HCT116 (cell line): Measurements from ENCODE around the gene HOXB8. TPM values are rescaled to one million over a fixed set of nuclear protein-coding genes. Genes with fewer than 3 reads are reported as not detected.

Experiments
- ATAC-seq: fragments of 200-7000 bp; cut with Tn5 transposase; 2 replicates; pipeline ENCODE4 v1.9.1; 2020; ENCODE audit warnings: mild to moderate bottlenecking, moderate library complexity
- BruUV-seq: library from RNA; stranded (reverse); fragments of 400-500 nt; replicated peaks from 2 replicates; lab custom pipeline; 2021; lab: Mats Ljungman, UMichigan
- CTCF ChIA-PET: fragments of 300-600 bp; sonication (Branson Sonifier 250); formaldehyde crosslinking; loops from one replicate; lab custom pipeline; 2021; ENCODE audit warnings: antibody characterized with exemption; lab: Charles Lee
- POLR2A ChIA-PET: fragments of 300-600, 350-600 bp; sonication (Branson Sonifier 250); formaldehyde crosslinking; loops from one replicate; lab custom pipeline; 2021; ENCODE audit warnings: antibody characterized with exemption; lab: Charles Lee
- RAD21 ChIA-PET, 2 experiments: fragments of 300-600 bp; sonication (Branson Sonifier 250); formaldehyde crosslinking; loops; one replicate each; lab custom pipeline; 2023; ENCODE audit warnings: low total read pairs in 2 of 2; ENCODE audit not compliant: uncharacterized antibody in 2 of 2, unreplicated experiment in 2 of 2, low non-redundant PET in 1 of 2; lab: Charles Lee
- DNase-seq: peaks from one replicate; pipeline ENCODE4 v3.0.0-alpha.2; 2010; ENCODE audit warnings: low read depth, low spot score
- H2AFZ ChIP-seq: fragments of 200-600 bp; shearing (Covaris generic), sonication (generic); 2 replicates; pipeline ENCODE4 v1.6.1; 2017; ENCODE audit warnings: low read depth, mixed run types, mixed read lengths, antibody characterized with exemption, low read length; ENCODE audit not compliant: poor library complexity, severe bottlenecking
- H3K27ac ChIP-seq: 2 replicates; pipeline ENCODE4 v1.5.1; 2012; ENCODE audit warnings: low read depth, low read length
- H3K27me3 ChIP-seq: fragments of 200-600 bp; sonication (generic); 2 replicates; pipeline ENCODE4 v1.6.1; 2016; ENCODE audit warnings: mixed run types, low read length, mixed read lengths; ENCODE audit not compliant: insufficient read depth
- H3K36me3 ChIP-seq, 2 experiments: fragments of 200-500 bp in 1 of 2; fragments of 200-600 bp in 1 of 2; sonication (Bioruptor generic) in 1 of 2; sonication (generic) in 1 of 2; 2 replicates each; pipeline versions ENCODE4 v1.5.1 to v1.6.1; 2014 to 2016; ENCODE audit warnings: low read length in 2 of 2, inconsistent platforms in 1 of 2, mixed read lengths in 1 of 2, mixed run types in 1 of 2; ENCODE audit not compliant: insufficient read depth in 2 of 2, control insufficient read depth in 1 of 2
- H3K4me1 ChIP-seq, 2 experiments: fragments of 200-600 bp in 1 of 2; sonication (generic) in 1 of 2; 2 replicates each; pipeline versions ENCODE4 v1.5.1 to v1.6.1; 2012 to 2017; ENCODE audit warnings: low read length in 2 of 2, inconsistent platforms in 1 of 2, mild to moderate bottlenecking in 1 of 2, mixed read lengths in 1 of 2, mixed run types in 1 of 2, moderate library complexity in 1 of 2; ENCODE audit not compliant: insufficient read depth in 2 of 2, control insufficient read depth in 1 of 2
- H3K4me2 ChIP-seq: fragments of 200-600 bp; sonication (generic); 2 replicates; pipeline ENCODE4 v1.6.1; 2017; ENCODE audit warnings: mixed run types, low read length, mixed read lengths
- H3K4me3 ChIP-seq, 2 experiments: fragments of 200-600 bp in 1 of 2; sonication (generic) in 1 of 2; replicated peaks in 1 of 2; 2 replicates each; pipeline ENCODE4 v1.5.1; 2011 to 2016; ENCODE audit warnings: low read length in 2 of 2, control low read depth in 1 of 2, low read depth in 1 of 2, mild to moderate bottlenecking in 1 of 2, mixed read lengths in 1 of 2, mixed run types in 1 of 2
- H3K79me2 ChIP-seq: fragments of 200-600 bp; sonication (generic); 2 replicates; pipeline ENCODE4 v1.6.1; 2017; ENCODE audit warnings: mild to moderate bottlenecking, mixed run types, low read length, moderate library complexity, mixed read lengths; ENCODE audit not compliant: insufficient read depth
- H3K9ac ChIP-seq: fragments of 200-600 bp; sonication (generic); 2 replicates; pipeline ENCODE4 v1.6.1; 2016; ENCODE audit warnings: low read length, mixed read lengths
- H3K9me2 ChIP-seq: fragments of 200-600 bp; sonication (generic), shearing (Covaris generic); 2 replicates; pipeline ENCODE4 v1.6.1; 2017; ENCODE audit warnings: mixed run types, mild to moderate bottlenecking, moderate library complexity; ENCODE audit not compliant: insufficient read depth
- H3K9me3 ChIP-seq, 2 experiments: fragments of 200-500 bp in 1 of 2; fragments of 200-600 bp in 1 of 2; sonication (Bioruptor generic) in 1 of 2; sonication (generic) in 1 of 2; 2 replicates each; pipeline ENCODE4 v1.6.1; 2014 to 2017; ENCODE audit warnings: low read length in 2 of 2, mixed read lengths in 2 of 2, inconsistent platforms in 1 of 2, low read depth in 1 of 2, mild to moderate bottlenecking in 1 of 2, mixed run types in 1 of 2, moderate library complexity in 1 of 2; ENCODE audit not compliant: control insufficient read depth in 1 of 2, insufficient read depth in 1 of 2
- H4K20me1 ChIP-seq: fragments of 200-600 bp; sonication (generic), shearing (Covaris generic); 2 replicates; pipeline ENCODE4 v1.6.1; 2017; ENCODE audit warnings: mixed run types, mild to moderate bottlenecking, moderate library complexity; ENCODE audit not compliant: insufficient read depth
- CBX3 ChIP-seq: IDR thresholded peaks from 2 replicates; pipeline ENCODE4 v1.6.1; 2012; ENCODE audit warnings: low read depth
- CEBPB ChIP-seq: IDR thresholded peaks from 2 replicates; pipeline ENCODE4 v1.6.1; 2012; ENCODE audit warnings: low read depth
- EGR1 ChIP-seq: IDR thresholded peaks from 2 replicates; pipeline ENCODE4 v1.6.1; 2012; ENCODE audit warnings: low read depth
- ELF1 ChIP-seq: IDR thresholded peaks from 2 replicates; pipeline ENCODE4 v1.6.1; 2012; ENCODE audit warnings: low read depth, borderline replicate concordance
- POLR2AphosphoS5 ChIP-seq: IDR thresholded peaks from 2 replicates; pipeline ENCODE4 v1.6.1; 2011; ENCODE audit warnings: mild to moderate bottlenecking, low read depth, low read length, moderate library complexity
- intact Hi-C: fragments of 100-400 bp; cut with micrococcal nuclease; formaldehyde crosslinking; loops from 2 replicates; pipeline ENCODE4 v1.10.0; 2022
- total RNA-seq: library from RNA; stranded (reverse); gene quantifications from one replicate; pipeline ENCODE4 v1.2.1, GENCODE V29; 2021; ENCODE audit not compliant: unreplicated experiment

HOXB8 gene
- total RNA-seq, 1 experiment from 2014 or later: 44.7 TPM

- no peak overlapping the region for H2AFZ ChIP-seq
- no peak overlapping the region for H3K9ac ChIP-seq
- no peaks in the 10 kb centered on the region for H4K20me1 ChIP-seq
- H3K27ac ChIP-seq: no peak overlapping the region
- POLR2A ChIA-PET: interaction anchor here (0.8 to 1.7 kb wide), 3 partner anchors 11 to 489 kb away, joined by 3 to 6 read pairs (median 4); partner anchors contain the start of gene CBX1
- H3K4me2 ChIP-seq: no peak overlapping the region
- peaks cover 57% of the 10 kb centered on the region for H3K79me2 ChIP-seq
- intact Hi-C loops: no loop called here
- TF ChIP-seq CEBPB (no peak), CBX3 (no peak), ELF1 (no peak)
- no peaks in the 10 kb centered on the region for H3K9me2 ChIP-seq
- H3K4me1 ChIP-seq: peaks cover 11 to 40% of the 10 kb centered on the region in 2 experiments; a peak in 3 of 4 replicates
- no peaks in the 10 kb centered on the region for H3K27me3 ChIP-seq
- peaks cover 4 to 18% of the 10 kb centered on the region in 2 experiments; a peak in 3 of 4 replicates for H3K36me3 ChIP-seq
- no peak for DNase-seq
- no peak overlapping the region for H3K4me3 ChIP-seq
- ATAC-seq: no peak
- H3K9me3 ChIP-seq: no peaks in the 10 kb centered on the region
- RAD21 ChIA-PET: interaction anchor here in 1 of 2 experiments (0.9 kb wide), 1 partner anchor 28 kb away, joined by 4 read pairs; no protein-coding TSS in a partner anchor
- BruUV-seq: no TSS peak
- CTCF ChIA-PET: interaction anchor here (0.6 kb wide), 1 partner anchor 329 kb away, joined by 3 read pairs; no protein-coding TSS in a partner anchor
Observed at GRCh38 chr17:48590607-48591161, 24.4 kb downstream of the HOXB8 start.

DNA sequence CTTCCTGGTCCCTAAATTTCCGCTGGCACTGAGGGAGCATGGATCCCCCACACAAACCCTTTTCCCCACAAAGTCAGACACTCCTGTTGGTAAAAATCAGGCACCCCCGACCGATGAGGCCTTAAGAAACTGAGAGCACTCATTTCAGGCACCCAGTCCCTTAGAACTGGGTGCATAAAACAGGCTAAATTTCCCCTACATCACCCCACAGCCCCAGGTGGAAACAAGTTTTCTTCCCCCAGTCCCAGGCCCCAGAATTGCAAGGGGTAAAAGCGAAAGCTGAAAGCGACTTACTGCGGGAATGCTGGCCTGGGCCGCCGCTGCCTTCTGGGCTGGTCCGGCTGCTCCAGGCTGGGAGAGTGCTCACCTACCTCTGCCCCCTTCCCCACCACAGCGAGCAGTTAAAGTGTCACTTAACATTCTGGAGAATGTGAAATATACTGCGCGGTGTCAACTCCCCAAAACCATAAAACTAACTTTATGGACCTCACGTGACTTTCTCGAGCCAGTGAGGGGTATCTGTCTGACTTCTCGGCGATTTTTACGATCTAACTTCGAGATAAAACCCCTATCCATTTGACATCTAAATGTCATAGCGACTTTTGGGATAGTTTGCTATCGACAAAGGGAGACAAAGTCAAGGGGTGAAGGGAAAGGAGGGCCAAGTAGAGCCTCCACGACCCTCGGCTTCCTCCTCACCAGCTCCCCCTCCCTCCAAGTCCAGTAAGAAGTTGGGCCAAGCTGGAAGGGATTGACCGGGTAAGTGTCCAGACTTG, 25.1 kb downstream of the HOXB8 start, which contains the start of gene HOXB3:
HOXB3 (minus strand) TSS at position 411 of the 776 bp plus-strand sequence. CDS start 37,767 bp downstream, outside the sequence.
- peaks cover 3 to 12% of the 10 kb centered on the region in 2 experiments; a peak in 3 of 4 replicates for H3K36me3 ChIP-seq
- H3K9me2 ChIP-seq: no peaks in the 10 kb centered on the region
- H3K4me3 ChIP-seq: no peak within 1 kb of the TSS
- H3K9me3 ChIP-seq: no peaks in the 10 kb centered on the region
- TF ChIP-seq POLR2AphosphoS5 (0 out of 2 replicates have a peak, but pooled peaks have one; percentile 3), EGR1 (no peak)
- H3K4me2 ChIP-seq: no peak within 1 kb of the TSS
- intact Hi-C loops: no loop called here
- H3K79me2 ChIP-seq: peaks cover 56% of the 10 kb centered on the region
- no peak within 1 kb of the TSS for H3K9ac ChIP-seq
- POLR2A ChIA-PET: interaction anchor here (0.7 to 0.8 kb wide), 3 partner anchors 20 to 489 kb away, joined by 3 to 4 read pairs (median 3); partner anchors contain the start of gene CBX1
- DNase-seq (no peak), ATAC-seq (no peak)
- no peak within 1 kb of the TSS for H2AFZ ChIP-seq
- no peaks in the 10 kb centered on the region for H3K27me3 ChIP-seq
- BruUV-seq: no TSS peak
- H3K27ac ChIP-seq: 0 out of 2 replicates have a peak within 1 kb of the TSS, but pooled peaks have one; percentile 91
- H3K4me1 ChIP-seq: peaks cover 11 to 44% of the 10 kb centered on the region in 2 experiments; a peak in 3 of 4 replicates
- CTCF ChIA-PET: interaction anchor here (0.6 to 1.6 kb wide), 2 partner anchors 98 to 328 kb away, joined by 3 to 4 read pairs; no protein-coding TSS in a partner anchor
- RAD21 ChIA-PET: interaction anchor here (0.9 to 1.0 kb wide), 2 partner anchors 28 to 331 kb away, joined by 3 to 4 read pairs; no protein-coding TSS in a partner anchor
- H4K20me1 ChIP-seq: no peaks in the 10 kb centered on the region
